ENCODE data around the gene CCDC146. TPM values are rescaled to one million over a fixed set of nuclear protein-coding genes. Genes with fewer than 3 reads are reported as not detected.

The CCDC146 gene
- total RNA-seq, 1 experiment from 2014 or later: 0.72 TPM

- no peak overlapping the region for H2AK5ac ChIP-seq (ENCODE audit: insufficient read length, low read length)
- Mint-ChIP-seq H3K9me3 (peaks cover 34 to 35% of the 10 kb centered on the region in 2 experiments), H3K36me3 (ENCODE audit: insufficient read depth in 1 of 3, low read depth in 3 of 3) (peaks cover 15 to 24% (median 22%) of the 10 kb centered on the region in 3 experiments), H3K4me3 (no peak overlapping the region), H3K27me3 (ENCODE audit: low read depth) (peaks cover 2% of the 10 kb centered on the region; the same call in 1 of the 2 replicates), H3K27ac (no peak overlapping the region), H3K4me1 (no peaks in the 10 kb centered on the region)
- H3K79me2 ChIP-seq (ENCODE audit: insufficient read depth, low read length): no peaks in the 10 kb centered on the region
- no peak overlapping the region for H2BK5ac ChIP-seq (ENCODE audit: insufficient read length, low read length)
- H3K9me3 ChIP-seq (ENCODE audit: control insufficient read depth, low read depth, low read length): peaks cover 23% of the 10 kb centered on the region
- no peak overlapping the region for H3K23ac ChIP-seq (ENCODE audit: insufficient read length, low read depth, low read length)
- H2BK12ac ChIP-seq (ENCODE audit: insufficient read length, low read depth, low read length): no peak overlapping the region
- H2BK15ac ChIP-seq (ENCODE audit: low read depth, low read length): no peak overlapping the region
- H2BK120ac ChIP-seq (ENCODE audit: low read depth, low read length, poor library complexity, severe bottlenecking): no peak overlapping the region
- no peak overlapping the region for H3K4me2 ChIP-seq (ENCODE audit: insufficient read depth, insufficient read length, low read length)
- no peaks in the 10 kb centered on the region for H3K4me1 ChIP-seq (ENCODE audit: insufficient read depth, low read length)
- no peak overlapping the region for H3T11ph ChIP-seq (ENCODE audit: low read length)
- H4K8ac ChIP-seq (replicated peaks; ENCODE audit: insufficient read length, low read depth, low read length): no peak overlapping the region
- H4K20me1 ChIP-seq (ENCODE audit: control insufficient read depth, insufficient read depth, insufficient read length): no peaks in the 10 kb centered on the region
- no peak for TF ChIP-seq CTCF (conservative IDR thresholded peaks at IDR 0.05)
- no peak overlapping the region for H3K14ac ChIP-seq (ENCODE audit: insufficient read depth, low read length)
- WGBS (ENCODE audit: extremely low coverage, insufficient read length, low lambda C conversion rate): no CpG with 5 or more reads among the region's 6 CpGs
- no peak overlapping the region for H3K4ac ChIP-seq (ENCODE audit: low read depth, low read length)
- H3K9ac ChIP-seq (ENCODE audit: extremely low read depth, insufficient read length, low read length): no peak overlapping the region
- H4K5ac ChIP-seq (ENCODE audit: insufficient read length, low read depth, low read length): no peak overlapping the region
- no peak overlapping the region for H3K18ac ChIP-seq (ENCODE audit: insufficient read length, low read depth, low read length)
- H4K91ac ChIP-seq (ENCODE audit: insufficient read length, low read depth, low read length): no peak overlapping the region
- no peak overlapping the region for H3K56ac ChIP-seq (ENCODE audit: insufficient read length, low read depth, low read length)
- no peak for DNase-seq
- no peak overlapping the region for H3K27ac ChIP-seq (ENCODE audit: insufficient read length, low read depth, low read length)
- H3K79me1 ChIP-seq (ENCODE audit: insufficient read depth, low read depth, low read length, poor library complexity, severe bottlenecking): no peaks in the 10 kb centered on the region
- H2AFZ ChIP-seq (ENCODE audit: low read length): no peak overlapping the region
- H3K27me3 ChIP-seq (ENCODE audit: insufficient read depth, low read length): no peaks in the 10 kb centered on the region
- no peaks in the 10 kb centered on the region for H3K23me2 ChIP-seq (ENCODE audit: insufficient read length, low read depth, low read length, poor library complexity, severe bottlenecking)
- H2BK20ac ChIP-seq (ENCODE audit: low read depth, low read length, poor library complexity, severe bottlenecking): no peak overlapping the region
Measured at GRCh38 chr7:77209479-77210139, 87.2 kb downstream of the CCDC146 start.

All from H9 (cell line).